HepG2 (cell line): ENCODE measurements around the gene ZFHX3. TPM values are rescaled to one million over a fixed set of nuclear protein-coding genes. Genes with fewer than 3 reads are reported as not detected.

Experiments used
- AHR ChIP-seq: IDR thresholded peaks from 2 replicates; pipeline ENCODE4 v1.6.1; 2018; ENCODE audit warnings: missing genetic modification reagents, missing compliant biosample characterization
- ESRRA ChIP-seq: sonication (generic); formaldehyde crosslinking; IDR thresholded peaks from 2 replicates; pipeline ENCODE4 v1.5.1; 2020; ENCODE audit warnings: mild to moderate bottlenecking, low read depth, missing genetic modification reagents
- FOXO4 ChIP-seq: sonication (generic); formaldehyde crosslinking; conservative IDR thresholded peaks from 2 replicates; pipeline ENCODE4 v1.8.1; 2023; ENCODE audit warnings: missing genetic modification reagents
- GTF2F1 ChIP-seq: fragments of 150-350 bp; IDR thresholded peaks from 2 replicates; pipeline ENCODE4 v1.6.1; 2014; ENCODE audit warnings: low read length
- HHEX ChIP-seq: IDR thresholded peaks from 2 replicates; pipeline ENCODE4 v1.6.1; 2016; ENCODE audit warnings: control low read depth
- LCORL ChIP-seq, 2 experiments: fragments of 450-650 bp in 1 of 2; sonication (generic) in 1 of 2; formaldehyde crosslinking in 1 of 2; IDR thresholded peaks; 2 replicates each; pipeline versions ENCODE4 v1.5.0 to v1.6.1; 2017 to 2020; ENCODE audit warnings: antibody characterized with exemption in 1 of 2, missing genetic modification reagents in 1 of 2
- MAFK ChIP-seq, 2 experiments: IDR thresholded peaks in 1 of 2; conservative IDR thresholded peaks in 1 of 2; 2 replicates each; pipeline ENCODE4 v1.6.1; 2011; ENCODE audit warnings: improper control_type of control experiment in 2 of 2, low read length in 2 of 2
- MEF2D ChIP-seq: sonication (generic); formaldehyde crosslinking; IDR thresholded peaks from 2 replicates; pipeline ENCODE4 v1.5.1; 2020; ENCODE audit warnings: mild to moderate bottlenecking, missing genetic modification reagents
- NCOR1 ChIP-seq: fragments of 200-600 bp; sonication (generic); IDR thresholded peaks from 2 replicates; pipeline ENCODE4 v1.7.0; 2017; ENCODE audit warnings: antibody characterized with exemption, low read length, borderline replicate concordance
- NFE2L2 ChIP-seq: fragments of 150-350 bp; IDR thresholded peaks from 2 replicates; pipeline ENCODE4 v1.6.1; 2014; ENCODE audit warnings: low read length
- RARA ChIP-seq: IDR thresholded peaks from 2 replicates; pipeline ENCODE4 v1.6.1; 2016; ENCODE audit warnings: missing genetic modification reagents, missing compliant biosample characterization
- RBAK ChIP-seq: sonication (generic); formaldehyde crosslinking; IDR thresholded peaks from 2 replicates; pipeline ENCODE4 v1.5.1; 2020; ENCODE audit warnings: mild to moderate bottlenecking, missing genetic modification reagents
- RFX5 ChIP-seq: IDR thresholded peaks from 2 replicates; pipeline ENCODE4 v1.6.1; 2011; ENCODE audit warnings: low read depth, low read length, improper control_type of control experiment
- RXRB ChIP-seq: IDR thresholded peaks from 2 replicates; pipeline ENCODE4 v1.6.1; 2016; ENCODE audit warnings: borderline replicate concordance, missing genetic modification reagents, missing compliant biosample characterization
- SP1 ChIP-seq, 2 experiments: fragments of 450-650 bp in 1 of 2; sonication (generic) in 1 of 2; formaldehyde crosslinking in 1 of 2; IDR thresholded peaks; 2 replicates each; pipeline versions ENCODE4 v1.4.0 to v1.6.1; 2016 to 2020; ENCODE audit warnings: missing genetic modification reagents in 1 of 2
- WIZ ChIP-seq: sonication (generic); formaldehyde crosslinking; IDR thresholded peaks from 2 replicates; pipeline ENCODE4 v1.5.1; 2020; ENCODE audit warnings: mild to moderate bottlenecking, missing genetic modification reagents
- ZBTB38 ChIP-seq: sonication (generic); formaldehyde crosslinking; IDR thresholded peaks from 2 replicates; pipeline ENCODE4 v1.5.1; 2020; ENCODE audit warnings: mild to moderate bottlenecking, missing genetic modification reagents
- ZNF143 ChIP-seq: sonication (generic); formaldehyde crosslinking; IDR thresholded peaks from 2 replicates; pipeline ENCODE4 v1.4.0; 2020; ENCODE audit warnings: missing genetic modification reagents
- ZNF292 ChIP-seq: sonication (generic); formaldehyde crosslinking; IDR thresholded peaks from 2 replicates; pipeline ENCODE4 v1.8.1; 2022; ENCODE audit warnings: mild to moderate bottlenecking, low read depth, missing genetic modification reagents, borderline replicate concordance
- ZNF431 ChIP-seq: sonication (generic); formaldehyde crosslinking; IDR thresholded peaks from 2 replicates; pipeline ENCODE4 v1.9.0; 2022; ENCODE audit warnings: missing genetic modification reagents, low read depth, mild to moderate bottlenecking, borderline replicate concordance
- ZNF75D ChIP-seq: sonication (generic); formaldehyde crosslinking; IDR thresholded peaks from 2 replicates; pipeline ENCODE4 v1.8.1; 2023; ENCODE audit warnings: missing genetic modification reagents, mild to moderate bottlenecking, borderline replicate concordance
- polyA plus RNA-seq, 8 experiments: library from polyadenylated mRNA; depleted of rRNA in 3 of 8; stranded (reverse) in 7 of 8; unstranded in 1 of 8; fragments of >200 nt; fragmentation: Illumina TruSeq in 4 of 8; extraction: Trizol in 4 of 8; gene quantifications; 2 replicates each; pipeline versions ENCODE4 v1.2.1 to v1.2.3, GENCODE V29; 2011 to 2016; ENCODE audit warnings: low read depth in 4 of 8, missing spikeins in 1 of 8, mixed read lengths in 1 of 8; ENCODE audit not compliant: insufficient read depth in 1 of 8
- total RNA-seq, 5 experiments: library from RNA; depleted of rRNA; stranded (reverse); fragments of >200 nt; fragmentation: Illumina TruSeq; extraction: Trizol; gene quantifications; 2 replicates each; pipeline ENCODE4 v1.2.3, GENCODE V29; 2016; ENCODE audit warnings: low read depth in 1 of 5
- TF ChIP-seq, protein P1 (sequence below): sonication (generic); formaldehyde crosslinking; IDR thresholded peaks from 2 replicates; pipeline ENCODE4 v1.4.0; 2020; ENCODE audit warnings: missing genetic modification reagents; ENCODE audit errors: not compliant biosample characterization
- TF ChIP-seq, protein P2 (sequence below): sonication (generic); formaldehyde crosslinking; IDR thresholded peaks from 2 replicates; pipeline ENCODE4 v1.4.0; 2020; ENCODE audit warnings: missing genetic modification reagents

ZFHX3 gene
- total and polyA plus RNA-seq, 2 of the 13 experiments (the other 11 are each of a cell fraction or from before 2014, with no cell fraction given): 5.0 to 6.0 TPM

DNA sequence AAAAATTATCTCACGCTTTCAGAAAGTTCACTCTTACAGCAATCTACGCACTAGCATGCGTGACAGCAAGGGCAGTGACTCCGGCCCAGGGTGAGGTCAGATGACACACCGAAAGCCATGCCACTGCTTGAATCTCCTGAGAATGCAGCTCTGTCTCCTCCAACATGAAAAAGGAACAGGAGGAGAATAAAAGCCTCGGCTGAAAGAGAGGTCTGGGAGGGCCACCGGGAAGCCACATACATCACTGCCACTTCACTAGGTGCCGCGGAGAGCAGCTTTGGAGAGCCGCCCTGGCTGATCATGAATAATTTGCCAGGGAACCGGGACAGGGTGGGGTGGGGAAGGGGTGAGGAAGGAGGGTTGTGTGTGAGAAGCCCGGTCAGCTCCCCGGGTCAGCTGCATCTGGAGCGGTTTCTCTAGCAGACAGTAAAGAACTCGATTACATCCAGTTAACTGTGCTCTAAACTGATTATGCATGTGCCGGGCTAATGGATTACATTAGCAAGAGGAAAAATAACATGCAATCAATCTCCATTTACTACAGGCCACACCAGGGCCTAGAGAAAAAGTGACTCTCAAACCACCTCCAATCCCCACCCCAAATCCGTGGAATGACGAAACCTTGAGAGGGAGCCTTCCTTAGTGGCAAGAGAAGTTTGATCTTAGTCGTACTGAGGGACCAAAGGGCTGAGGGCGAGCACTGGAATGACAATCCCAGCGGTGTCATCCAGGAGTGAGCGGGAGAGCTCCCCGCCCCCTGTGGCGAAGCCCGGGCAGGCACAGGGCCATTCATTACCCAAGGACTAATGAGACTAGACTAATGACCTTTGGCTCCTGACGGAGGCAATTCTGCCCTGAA, 100.3 kb downstream of the ZFHX3 start (continued):
- TF ChIP-seq ZNF292 (CRISPR knock-in tag) (peak; percentile 80; the same call in 1 of the 2 replicates), HHEX (CRISPR knock-in tag) (peak; percentile 44; the same call in 1 of the 2 replicates), GTF2F1 (no peak), RARA (peak; percentile 77), ESRRA (CRISPR knock-in tag) (peak; percentile 88), LCORL (IDR thresholded peaks at IDR 0.05) (no peak), LCORL (CRISPR knock-in tag; IDR thresholded peaks at IDR 0.05) (peak; percentile 85), MAFK (conservative IDR thresholded peaks at IDR 0.05 in 1 of 2, IDR thresholded peaks at IDR 0.05 in 1 of 2; ENCODE audit: low read length in 2 of 2) (0 out of 4 replicates have a peak, but pooled peaks of 1 of the 2 experiments have one; percentile 1), ZNF75D (CRISPR knock-in tag) (no peak), AHR (CRISPR knock-in tag) (no peak), ZNF431 (CRISPR knock-in tag) (no peak), RFX5 (no peak), RXRB (CRISPR knock-in tag) (peak; percentile 46; the same call in 1 of the 2 replicates), ZBTB38 (CRISPR knock-in tag) (peak; percentile 93), SP1 (IDR thresholded peaks at IDR 0.05) (no peak), SP1 (CRISPR knock-in tag; IDR thresholded peaks at IDR 0.05) (peak; percentile 48; the same call in 1 of the 2 replicates), FOXO4 (CRISPR knock-in tag) (no peak), NCOR1 (peak; percentile 81), RBAK (CRISPR knock-in tag) (no peak), MEF2D (0 out of 2 replicates have a peak, but pooled peaks have one; percentile 16), NFE2L2 (no peak), ZNF143 (no peak), WIZ (CRISPR knock-in tag) (no peak)
- TF ChIP-seq, protein P1, sequence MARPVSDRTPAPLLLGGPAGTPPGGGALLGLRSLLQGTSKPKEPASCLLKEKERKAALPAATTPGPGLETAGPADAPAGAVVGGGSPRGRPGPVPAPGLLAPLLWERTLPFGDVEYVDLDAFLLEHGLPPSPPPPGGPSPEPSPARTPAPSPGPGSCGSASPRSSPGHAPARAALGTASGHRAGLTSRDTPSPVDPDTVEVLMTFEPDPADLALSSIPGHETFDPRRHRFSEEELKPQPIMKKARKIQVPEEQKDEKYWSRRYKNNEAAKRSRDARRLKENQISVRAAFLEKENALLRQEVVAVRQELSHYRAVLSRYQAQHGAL (CRISPR knock-in tag): no peak
- TF ChIP-seq, protein P2, sequence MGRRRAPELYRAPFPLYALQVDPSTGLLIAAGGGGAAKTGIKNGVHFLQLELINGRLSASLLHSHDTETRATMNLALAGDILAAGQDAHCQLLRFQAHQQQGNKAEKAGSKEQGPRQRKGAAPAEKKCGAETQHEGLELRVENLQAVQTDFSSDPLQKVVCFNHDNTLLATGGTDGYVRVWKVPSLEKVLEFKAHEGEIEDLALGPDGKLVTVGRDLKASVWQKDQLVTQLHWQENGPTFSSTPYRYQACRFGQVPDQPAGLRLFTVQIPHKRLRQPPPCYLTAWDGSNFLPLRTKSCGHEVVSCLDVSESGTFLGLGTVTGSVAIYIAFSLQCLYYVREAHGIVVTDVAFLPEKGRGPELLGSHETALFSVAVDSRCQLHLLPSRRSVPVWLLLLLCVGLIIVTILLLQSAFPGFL (CRISPR knock-in tag): no peak
